Stimulated activated CD8-positive, alpha-beta memory T cell treated with anti-CD3 and anti-CD28 coated beads, Interleukin-12 subunit alpha, Interleukin-12 subunit beta, amount 100 ng/mL, for 1 hour (primary cell): ENCODE measurements around the gene NR2C1.

Experiments
- DNase-seq: peaks from one replicate; pipeline ENCODE4 v3.0.0-alpha.2; 2020; ENCODE audit warnings: low read depth

NR2C1 gene

DNA sequence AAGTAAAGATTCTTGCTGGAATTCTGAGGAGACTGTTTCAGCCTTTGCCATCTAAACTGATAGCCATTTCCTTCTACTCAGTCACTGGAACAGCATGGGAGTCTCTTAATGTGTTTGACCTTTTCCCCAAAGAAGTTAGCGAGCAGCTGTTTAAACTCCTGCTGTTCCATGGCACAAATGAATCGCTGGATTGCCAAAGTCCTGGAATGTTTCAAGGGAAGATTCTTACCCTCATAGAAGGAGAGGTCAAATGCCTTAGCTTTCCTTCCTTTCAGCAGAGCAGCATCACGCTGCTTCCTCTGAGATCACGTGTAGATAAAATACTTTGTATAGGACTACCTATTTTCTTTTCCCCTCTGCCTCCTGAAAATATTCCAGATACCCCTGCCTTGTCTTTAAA, 10.5 kb upstream of the NR2C1 start:
- DNase-seq = no peak

DNA sequence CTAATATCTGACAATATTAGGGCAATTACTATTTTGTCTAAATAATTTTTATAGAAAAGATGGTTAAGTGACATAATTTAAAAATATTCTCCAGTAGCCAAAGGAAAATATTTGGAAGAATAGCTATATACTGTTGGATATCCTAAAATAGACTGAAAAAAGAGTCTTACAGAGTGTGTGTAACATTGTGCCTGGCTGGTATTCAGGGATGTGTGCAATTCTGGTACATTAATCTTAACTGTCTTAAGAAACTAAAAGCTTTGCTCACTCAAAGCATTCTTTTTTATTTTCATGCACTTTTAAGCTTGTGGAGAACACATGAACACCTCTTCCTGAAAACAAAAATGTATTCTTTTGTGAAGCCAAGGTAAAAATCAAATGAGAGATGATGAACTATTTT, 10.1 kb upstream of the NR2C1 start:
- no peak for DNase-seq

DNA sequence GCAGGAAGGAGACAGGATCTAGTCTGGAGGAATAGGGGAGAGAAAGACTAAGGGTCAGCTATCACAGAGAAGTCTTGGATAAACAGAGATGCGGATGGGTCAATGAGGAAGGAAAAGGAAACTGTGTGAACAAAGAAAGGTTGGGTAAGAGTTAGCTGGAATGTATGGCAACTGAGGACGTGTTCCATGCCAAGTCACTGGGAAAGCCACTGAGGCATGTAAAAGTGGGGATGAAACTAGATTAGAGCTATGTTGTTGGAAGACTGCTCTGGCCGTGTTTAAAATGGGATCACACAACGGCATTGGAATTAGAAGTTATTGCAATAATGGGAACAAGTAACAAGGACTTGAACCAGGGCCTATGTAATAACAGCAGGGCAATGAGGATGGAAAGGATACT, 3.9 kb upstream of the NR2C1 start:
- DNase-seq = no peak

DNA sequence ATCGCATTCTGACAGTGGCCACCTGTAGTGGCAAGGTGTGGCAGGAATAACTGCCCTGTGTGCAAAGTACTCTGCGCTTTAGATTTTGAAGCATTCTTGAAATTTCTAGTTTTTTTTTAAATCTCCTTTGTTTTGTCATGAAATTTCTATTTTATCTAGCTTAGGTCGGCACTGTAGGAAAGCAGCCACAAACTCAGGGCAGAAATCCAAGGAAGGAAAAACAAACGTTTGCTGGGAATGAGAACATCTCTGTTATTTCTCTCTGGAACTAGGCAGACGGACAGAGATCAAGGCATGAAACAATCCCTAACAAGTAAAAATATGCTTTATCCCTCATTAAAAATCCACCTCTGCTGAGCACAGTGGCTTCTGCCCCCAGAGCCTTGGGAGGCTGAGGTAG, 1.3 kb upstream of the NR2C1 start:
- DNase-seq = no peak

GRCh38 chr12:95073698-95074520, 491 bp upstream of the NR2C1 start:
- no peak for DNase-seq

DNA sequence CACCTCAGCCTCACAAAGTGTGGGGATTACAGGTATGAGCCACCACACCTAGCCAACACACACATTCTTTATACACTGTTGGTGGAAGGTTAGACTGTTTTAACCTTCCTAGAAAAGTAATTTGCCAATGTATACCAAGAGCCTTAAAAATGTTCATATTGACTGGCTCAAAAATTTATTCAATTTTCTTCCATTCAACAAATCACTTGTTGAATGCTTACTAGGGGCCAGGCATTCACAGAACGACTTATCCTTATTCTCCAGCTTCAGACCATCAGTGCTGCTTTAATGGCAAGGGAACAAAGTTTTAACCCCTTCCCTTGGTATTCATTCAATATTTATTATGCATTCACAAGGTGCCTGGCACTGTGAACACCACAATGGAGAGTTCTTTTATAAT, 3.0 kb downstream of the NR2C1 start:
- DNase-seq = no peak

GRCh38 chr12:95066091-95066855, 7.1 kb downstream of the NR2C1 start:
- DNase-seq = no peak

GRCh38 chr12:95060951-95061350, 12.5 kb downstream of the NR2C1 start:
- no peak for DNase-seq

DNA sequence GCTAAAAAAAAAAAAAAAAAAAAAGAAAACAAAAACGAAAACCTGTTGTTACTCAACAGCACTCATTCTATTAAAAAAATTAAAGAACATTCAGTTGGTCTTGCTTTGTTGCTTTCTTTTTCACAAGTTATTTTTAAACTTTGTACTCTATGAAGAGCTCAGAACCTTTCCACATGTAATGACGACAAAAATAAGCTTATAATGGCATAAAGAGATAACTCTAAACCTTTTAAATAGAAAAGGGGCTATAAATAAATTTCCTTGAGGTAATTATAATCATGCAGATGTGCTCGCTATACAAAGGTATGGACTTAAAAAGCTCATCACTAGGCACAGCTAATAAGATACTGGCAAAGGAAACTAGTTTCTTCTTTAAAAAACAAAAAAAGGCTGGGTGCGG, 13.4 kb downstream of the NR2C1 start:
- DNase-seq = no peak

DNA sequence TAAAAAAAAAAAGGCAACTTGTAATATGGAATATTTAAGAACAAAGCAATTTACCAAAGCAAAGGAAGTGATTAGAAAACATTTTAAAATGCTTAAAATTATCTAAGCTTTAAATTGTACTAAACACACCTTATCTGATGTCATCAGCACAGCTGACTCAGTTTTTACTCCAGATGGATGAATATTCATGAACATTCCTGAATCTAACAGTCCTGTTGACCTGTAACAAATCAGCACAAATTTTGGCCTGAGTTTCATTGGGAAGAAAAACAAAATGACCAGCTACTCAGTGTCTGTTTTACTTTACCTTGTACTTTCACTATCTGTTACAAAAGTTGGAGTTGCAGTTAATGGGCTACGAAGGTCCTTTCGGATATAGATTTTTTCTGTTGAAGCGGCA, 16.0 kb downstream of the NR2C1 start:
- no peak for DNase-seq

DNA sequence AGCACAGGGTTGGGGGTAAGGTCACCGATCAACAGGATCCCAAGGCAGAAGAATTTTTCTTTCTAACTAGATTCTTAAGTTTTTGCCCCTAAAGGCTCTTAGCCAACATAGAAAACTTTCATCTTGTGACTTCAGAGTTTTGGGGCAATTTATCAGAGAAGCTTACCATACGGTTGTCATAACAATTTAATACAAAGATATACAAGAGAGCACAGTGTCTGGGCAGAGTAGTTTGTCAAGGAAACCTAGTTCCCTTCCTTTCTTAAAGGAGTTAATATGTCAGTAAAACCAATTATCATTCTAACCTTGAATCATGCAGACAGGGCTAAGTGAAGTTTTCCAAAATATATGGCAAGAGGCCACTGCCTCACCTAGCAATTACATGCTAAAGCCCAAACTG, 18.4 kb downstream of the NR2C1 start:
- no peak for DNase-seq

- DNase-seq = no peak
Measured at GRCh38 chr12:95054206-95054605, 19.2 kb downstream of the NR2C1 start.

DNA sequence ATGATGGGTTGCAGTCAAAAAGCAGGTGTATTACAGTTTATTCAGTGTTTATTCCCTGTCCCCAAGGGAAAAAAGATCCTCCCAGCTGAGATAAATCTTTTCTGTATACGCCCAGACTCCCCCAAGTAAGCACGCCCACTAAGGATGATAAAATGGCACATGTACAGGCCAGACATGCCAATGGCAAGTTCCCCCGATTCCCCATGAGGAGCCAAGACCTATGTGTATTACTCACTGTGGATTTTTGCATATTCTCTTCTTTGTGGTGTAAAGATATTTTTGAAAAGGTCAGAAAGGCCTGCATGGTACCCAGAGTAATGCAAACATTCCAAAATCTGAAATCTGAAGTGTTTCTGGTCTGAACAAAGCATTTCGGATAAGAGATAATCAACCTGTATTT, 22.2 kb downstream of the NR2C1 start:
- no peak for DNase-seq

- DNase-seq = no peak
Measured at GRCh38 chr12:95037906-95038305, 35.5 kb downstream of the NR2C1 start.

DNA sequence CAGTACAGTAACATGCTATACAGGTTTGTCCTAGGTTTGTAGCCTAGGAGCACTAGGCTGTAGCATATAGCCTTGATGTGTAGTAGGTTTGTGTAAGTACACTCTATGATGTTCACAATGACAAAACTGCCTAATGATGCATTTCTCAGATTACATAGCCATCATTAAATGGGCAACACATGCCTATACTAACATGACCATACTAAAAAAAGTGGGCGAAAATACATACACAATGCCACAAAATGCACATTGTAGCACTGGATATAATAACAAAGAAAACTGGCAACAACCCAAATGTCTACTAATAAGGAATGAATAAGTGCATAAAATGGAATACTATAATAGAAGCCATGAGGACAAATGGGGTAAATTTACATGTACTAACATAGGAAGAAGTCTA, 38.7 kb downstream of the NR2C1 start:
- DNase-seq = no peak

DNA sequence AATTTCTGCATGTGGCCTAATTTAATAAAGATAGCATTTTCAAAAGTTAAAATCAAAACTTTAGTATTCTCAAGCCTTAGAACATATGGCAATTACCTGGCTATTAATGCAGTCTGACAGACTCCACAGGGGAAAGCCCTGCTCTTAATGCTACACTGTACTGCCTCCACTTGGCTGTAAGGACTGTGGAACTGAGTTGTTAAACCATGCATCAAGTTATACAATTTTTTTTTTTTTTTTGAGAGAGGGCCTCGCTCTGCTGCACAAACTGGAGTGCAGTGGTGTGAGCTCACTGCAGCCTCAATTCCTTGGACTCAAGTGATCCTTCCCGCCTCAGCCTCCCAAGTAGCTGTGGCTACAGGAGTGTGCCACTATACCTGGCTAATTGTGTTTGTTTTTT, 50.9 kb downstream of the NR2C1 start:
- no peak for DNase-seq

- no peak for DNase-seq
Measured at GRCh38 chr12:95017482-95017881, 55.9 kb downstream of the NR2C1 start.

DNA sequence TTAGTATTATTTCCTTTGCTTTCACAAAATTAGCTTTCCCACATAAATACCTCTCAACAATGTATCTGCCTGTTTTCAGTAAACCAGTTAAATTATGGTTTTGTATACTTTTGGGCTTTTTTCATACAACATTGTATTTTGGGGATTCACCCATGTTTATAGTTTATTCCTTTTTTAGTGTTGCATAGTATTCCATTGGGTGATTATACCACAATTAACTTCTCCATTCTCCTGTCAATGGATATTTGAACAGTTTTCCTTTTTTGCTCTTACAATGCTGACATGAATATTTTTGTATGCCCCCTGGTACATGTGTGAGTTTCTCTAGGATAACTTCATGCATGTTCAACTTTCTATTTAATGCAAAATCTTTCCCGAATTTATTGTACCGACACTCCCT, 57.3 kb downstream of the NR2C1 start:
- DNase-seq = no peak

DNA sequence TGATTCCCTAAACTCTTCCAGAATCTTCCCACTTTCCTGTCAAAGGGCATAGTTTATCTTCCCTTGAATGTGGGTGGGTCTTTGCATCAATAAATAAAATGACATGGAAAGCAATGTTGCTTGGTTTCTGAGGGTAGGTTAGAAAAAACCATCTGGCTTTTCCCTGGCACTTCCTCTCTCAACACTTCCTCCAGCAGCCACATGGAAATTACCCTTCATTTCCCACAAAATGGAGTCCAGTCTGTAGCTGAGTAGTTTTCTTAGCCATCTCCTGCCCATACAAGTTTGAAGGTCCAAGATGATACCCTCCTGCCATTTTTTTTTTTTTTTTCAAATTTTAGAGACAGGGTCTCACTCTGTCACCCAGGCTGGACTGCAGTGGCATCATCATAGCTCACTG, 58.9 kb downstream of the NR2C1 start:
- DNase-seq = no peak

DNA sequence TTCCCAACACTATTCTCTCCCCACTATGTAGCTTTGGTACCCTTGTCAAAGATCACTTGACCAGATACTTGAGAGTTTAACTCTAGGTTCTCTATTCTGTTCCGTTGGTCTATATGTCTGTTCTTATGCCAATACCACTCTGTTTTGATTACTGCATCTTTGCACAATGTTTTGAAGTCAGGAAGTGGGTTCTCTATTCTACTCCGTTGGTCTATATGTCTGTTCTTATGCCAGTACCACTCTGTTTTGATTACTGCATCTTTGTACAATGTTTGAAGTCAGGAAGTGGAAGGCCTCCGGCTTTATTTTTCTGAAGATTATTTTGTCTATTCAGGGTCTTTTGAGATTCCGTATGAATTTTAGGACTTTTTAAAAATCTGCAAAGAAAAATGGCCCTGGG, 67.2 kb downstream of the NR2C1 start:
- DNase-seq = no peak

DNA sequence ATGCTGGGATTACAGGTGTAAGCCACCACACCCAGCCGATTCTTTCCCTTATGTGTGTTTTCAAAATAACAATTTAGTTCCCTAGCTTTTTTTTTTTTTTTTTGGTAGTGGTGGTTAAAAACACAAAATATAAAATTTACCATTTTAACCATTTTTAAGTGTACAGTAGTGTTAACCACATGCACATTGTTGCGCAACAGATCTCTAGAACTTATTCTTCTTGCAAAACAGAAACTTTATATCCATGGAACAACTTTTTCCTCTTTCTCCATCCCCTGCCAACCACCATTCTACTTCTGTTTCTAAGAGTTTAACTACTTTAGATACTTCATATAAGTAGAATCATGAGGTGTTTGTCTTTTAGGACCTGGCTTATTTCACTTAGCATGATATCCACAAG, 68.8 kb downstream of the NR2C1 start:
- no peak for DNase-seq

DNA sequence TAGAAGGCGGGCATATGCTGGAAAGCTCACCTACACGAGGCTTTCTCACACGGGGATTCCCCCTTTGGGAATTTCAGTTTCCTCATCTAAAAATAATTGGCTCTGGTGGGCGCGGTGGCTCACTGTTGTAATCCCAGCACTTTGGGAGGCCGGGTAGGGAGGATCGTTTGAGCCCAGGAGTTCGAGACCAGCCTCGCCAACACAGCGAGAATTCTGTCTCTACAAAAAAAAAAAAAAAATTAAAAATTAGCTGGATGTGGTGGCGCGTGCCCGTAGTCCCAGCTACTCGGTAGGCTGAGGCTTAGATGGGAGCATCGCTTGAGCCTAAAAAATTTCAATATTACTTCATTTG, 69.5 kb downstream of the NR2C1 start:
- DNase-seq = no peak

- DNase-seq = peak; percentile 90
Measured at GRCh38 chr12:95003213-95003920, 70.1 kb downstream of the NR2C1 start, which contains the start of gene NDUFA12. TSS of gene NDUFA12 (minus strand) at chr12:95003697. CDS start at chr12:95003680, 17 bp downstream.
